T-cell (primary cell): ENCODE data around the gene OSTM1. TPM values are rescaled to one million over a fixed set of nuclear protein-coding genes. Genes with fewer than 3 reads are reported as not detected.

Experiments
- total RNA-seq, 35 experiments: library from RNA in 6 of 35; stranded (reverse) in 6 of 35; fragments of 120-200 nt in 1 of 35; gene quantifications; one replicate each; pipeline versions ENCODE4 v1.2.1 to v1.2.4 and lab custom pipeline; 2013 to 2026

The OSTM1 gene
- total RNA-seq, 5 donors from 2014 or later (not counting 1 experiment from before 2014, with no cell fraction given) = 27.2 to 43.7 (median 39.7) TPM

Other genes with a start within 250 kb of the OSTM1 start
- 10 to 100 TPM; 56.2 to 85.5 (median 68.7) TPM for gene SEC63, start 116.5 kb downstream of the OSTM1 start, total RNA-seq
- not detected for gene NR2E1, start 91.3 kb upstream of the OSTM1 start, total RNA-seq
- 10 to 100 TPM; 50.1 to 61.4 (median 51.3) TPM for gene SNX3, start 186.3 kb upstream of the OSTM1 start, total RNA-seq
- gene AFG1L, start 220.3 kb upstream of the OSTM1 start, total RNA-seq = 1 to 10 TPM; 4.1 to 6.2 (median 5.3) TPM